Bronchial epithelial cell (primary cell): ENCODE results near the gene VRK3. TPM values are rescaled to one million over a fixed set of nuclear protein-coding genes. Genes with fewer than 3 reads are reported as not detected.

Experiments used
- DNase-seq: peaks from one replicate; pipeline ENCODE4 v3.0.0-alpha.2; 2010; ENCODE audit warnings: low read depth
- FAIRE-seq: peaks from 2 replicates; lab custom pipeline; 2011; peaks lifted over from hg19 to GRCh38; lab: Jason Lieb, UNC
- H3K27me3 ChIP-seq: 2 replicates; pipeline ENCODE4 v1.5.1; 2011; ENCODE audit warnings: low read length; ENCODE audit not compliant: control insufficient read depth, insufficient read depth
- H3K36me3 ChIP-seq: 2 replicates; pipeline ENCODE4 v1.5.1; 2011; ENCODE audit warnings: low read length; ENCODE audit not compliant: control insufficient read depth, insufficient read depth
- H3K4me3 ChIP-seq: 2 replicates; pipeline ENCODE4 v1.5.1; 2011; ENCODE audit warnings: mild to moderate bottlenecking, low read depth, low read length, control low read depth
- CTCF ChIP-seq: IDR thresholded peaks from 2 replicates; pipeline ENCODE4 v1.5.1; 2011; ENCODE audit warnings: mild to moderate bottlenecking, moderate library complexity, low read length, control low read depth, inconsistent platforms; ENCODE audit not compliant: insufficient read depth, severe bottlenecking
- total RNA-seq: library from RNA; depleted of rRNA; stranded (reverse); fragments of >200 nt; gene quantifications from 2 replicates; pipeline ENCODE4 v1.2.1, GENCODE V29; 2014

VRK3 gene
- total RNA-seq, 1 donor from 2014 or later, result 14.5 TPM

DNA sequence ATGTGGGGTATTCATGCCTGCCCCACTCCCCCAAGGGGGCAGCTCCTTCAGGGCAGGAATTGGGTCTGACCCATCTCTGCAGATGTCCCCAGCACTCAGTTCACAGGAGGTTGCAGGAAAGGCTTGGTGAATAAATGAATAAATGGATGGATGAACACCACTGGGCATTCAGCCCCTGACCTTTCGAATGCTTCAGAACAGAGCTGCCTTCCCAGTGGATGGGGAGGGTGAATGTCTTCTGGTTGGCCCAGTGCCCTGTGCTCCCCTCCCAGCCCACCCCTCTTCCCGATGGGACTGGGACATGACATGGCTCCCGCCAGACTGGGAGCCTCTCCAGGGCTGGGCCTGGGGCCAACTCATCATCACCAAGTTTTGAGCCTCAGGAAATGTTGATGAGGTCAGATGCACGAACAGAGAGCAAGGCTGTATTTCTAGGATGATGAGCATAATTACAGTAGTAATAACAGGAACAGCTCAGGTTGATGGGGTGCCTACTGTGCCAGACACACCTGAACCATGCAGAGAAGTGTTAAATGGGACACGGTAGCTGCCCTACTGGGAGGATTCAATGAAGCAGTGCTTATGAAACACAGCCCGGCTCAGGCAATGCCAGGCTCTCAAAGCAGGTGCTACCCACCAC is 25.7 kb downstream of the VRK3 start:
- FAIRE-seq (no peak), DNase-seq (no peak)
- Histone ChIP-seq H3K4me3 (no peak overlapping the region), H3K36me3 (peaks cover 32% of the 10 kb centered on the region), H3K27me3 (no peaks in the 10 kb centered on the region)
- no peak for TF ChIP-seq CTCF

DNA sequence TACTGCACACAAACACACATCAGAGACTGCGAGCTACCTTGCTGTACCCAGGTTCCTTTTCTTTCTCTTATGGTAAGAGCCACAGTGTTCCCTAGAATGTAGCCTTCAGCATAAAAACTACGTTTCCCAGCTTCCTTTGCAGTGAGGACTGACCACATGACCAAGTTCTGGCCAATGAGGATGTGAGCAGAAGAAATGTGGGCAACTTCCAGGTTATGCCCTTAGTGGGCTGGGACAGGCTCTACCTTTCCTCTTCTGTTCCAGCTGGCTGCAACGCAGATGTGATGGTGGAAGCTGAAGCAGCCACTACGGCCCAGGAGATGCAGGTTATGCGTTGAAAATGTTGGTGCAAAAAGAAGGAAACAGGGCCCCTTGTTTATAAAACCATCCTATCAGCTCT is 27.5 kb downstream of the VRK3 start:
- no peaks in the 10 kb centered on the region for H3K27me3 ChIP-seq
- no peak overlapping the region for H3K4me3 ChIP-seq
- no peak for TF ChIP-seq CTCF
- peaks cover 32% of the 10 kb centered on the region for H3K36me3 ChIP-seq
- DNase-seq, result peak; percentile 44
- peak; percentile 93 for FAIRE-seq

- TF ChIP-seq CTCF, result no peak
- Histone ChIP-seq H3K36me3 (peaks cover 8% of the 10 kb centered on the region), H3K4me3 (no peak overlapping the region), H3K27me3 (no peaks in the 10 kb centered on the region)
- DNase-seq, result peak; percentile 65
- no peak for FAIRE-seq
Observed at GRCh38 chr19:49988433-49988832, 36.7 kb downstream of the VRK3 start.

- H3K36me3 ChIP-seq, result peaks cover 7% of the 10 kb centered on the region
- H3K4me3 ChIP-seq, result no peak overlapping the region
- no peak for TF ChIP-seq CTCF
- H3K27me3 ChIP-seq, result no peaks in the 10 kb centered on the region
- DNase-seq, result no peak
- FAIRE-seq, result peak; percentile 66
Observed at GRCh38 chr19:49988007-49988406, 37.2 kb downstream of the VRK3 start.

GRCh38 chr19:49987159-49987698 is 37.9 kb downstream of the VRK3 start:
- DNase-seq, result peak; percentile 79
- peak; percentile 14 for TF ChIP-seq CTCF
- Histone ChIP-seq H3K36me3 (peaks cover 4% of the 10 kb centered on the region), H3K4me3 (no peak overlapping the region), H3K27me3 (no peaks in the 10 kb centered on the region)
- peak; percentile 95 for FAIRE-seq
